CD14-positive monocyte (primary cell): ENCODE results near the gene FGF14. TPM values are rescaled to one million over a fixed set of nuclear protein-coding genes. Genes with fewer than 3 reads are reported as not detected.

ENCODE experiments used
- DNase-seq, 3 donors: peaks; one replicate each; pipeline ENCODE4 v3.0.0-alpha.2; 2011 to 2022
- H2AFZ ChIP-seq: 2 replicates; pipeline ENCODE4 v1.6.0; 2012; ENCODE audit warnings: mild to moderate bottlenecking, low read depth, low read length, inconsistent platforms; ENCODE audit not compliant: insufficient read depth, poor library complexity, severe bottlenecking
- H3K27ac ChIP-seq, 2 donors: 1 replicate in 1 of 2; 2 replicates in 1 of 2; pipeline ENCODE4 v1.5.1; 2012 to 2013; ENCODE audit warnings: low read length in 2 of 2, control low read depth in 1 of 2, inconsistent platforms in 1 of 2, low read depth in 1 of 2, mild to moderate bottlenecking in 1 of 2
- H3K27me3 ChIP-seq, 2 donors: one replicate each; pipeline versions ENCODE4 v1.6.0 to v1.6.1; 2011 to 2013; ENCODE audit warnings: low read length in 2 of 2; ENCODE audit not compliant: control insufficient read depth in 2 of 2, insufficient read depth in 2 of 2
- H3K36me3 ChIP-seq, 2 donors: replicated peaks in 1 of 2; 1 replicate in 1 of 2; 2 replicates in 1 of 2; pipeline versions ENCODE4 v1.5.1 to v1.6.1; 2012 to 2013; ENCODE audit warnings: low read length in 2 of 2, control low read depth in 1 of 2, inconsistent platforms in 1 of 2, mild to moderate bottlenecking in 1 of 2; ENCODE audit not compliant: insufficient read depth in 2 of 2, control insufficient read depth in 1 of 2
- H3K4me1 ChIP-seq, 2 donors: 1 replicate in 1 of 2; 2 replicates in 1 of 2; pipeline versions ENCODE4 v1.5.1 to v1.6.1; 2012 to 2013; ENCODE audit warnings: low read length in 2 of 2, control low read depth in 1 of 2, inconsistent platforms in 1 of 2, mild to moderate bottlenecking in 1 of 2, moderate library complexity in 1 of 2; ENCODE audit not compliant: insufficient read depth in 2 of 2, control insufficient read depth in 1 of 2
- H3K4me2 ChIP-seq: replicated peaks from 2 replicates; pipeline ENCODE3; 2012; ENCODE audit warnings: low read length, moderate library complexity, mild to moderate bottlenecking; ENCODE audit not compliant: poor library complexity, severe bottlenecking; ENCODE audit errors: extremely low read depth
- H3K4me3 ChIP-seq, 3 experiments: fragments of 200-600 bp in 1 of 3; sonication (generic) in 1 of 3; replicated peaks in 1 of 3; 1 replicate in 2 of 3; 2 replicates in 1 of 3; pipeline ENCODE4 v1.5.1; 2011 to 2013; ENCODE audit warnings: low read length in 3 of 3, mild to moderate bottlenecking in 3 of 3, control low read depth in 2 of 3, low read depth in 2 of 3, inconsistent platforms in 1 of 3, moderate library complexity in 1 of 3
- H3K79me2 ChIP-seq: 2 replicates; pipeline ENCODE4 v1.6.0; 2012; ENCODE audit warnings: mild to moderate bottlenecking, control low read depth, inconsistent platforms, low read length, moderate library complexity; ENCODE audit not compliant: insufficient read depth
- H3K9ac ChIP-seq: 2 replicates; pipeline ENCODE4 v1.6.0; 2017; ENCODE audit warnings: low read length, mild to moderate bottlenecking; ENCODE audit not compliant: insufficient read depth, poor library complexity, severe bottlenecking
- H3K9me3 ChIP-seq, 2 donors: replicated peaks in 1 of 2; 1 replicate in 1 of 2; 2 replicates in 1 of 2; pipeline versions ENCODE4 v1.5.1 to v1.6.1; 2012 to 2013; ENCODE audit warnings: low read length in 2 of 2, control low read depth in 1 of 2; ENCODE audit not compliant: control insufficient read depth in 1 of 2, insufficient read depth in 1 of 2
- H4K20me1 ChIP-seq: 2 replicates; pipeline ENCODE4 v1.6.0; 2012; ENCODE audit warnings: mild to moderate bottlenecking, low read length, control low read depth, moderate library complexity; ENCODE audit not compliant: insufficient read depth
- H3K27ac Mint-ChIP-seq, 7 donors: one replicate each; pipeline ENCODE4 v1.8.0; 2020; ENCODE audit warnings: mild to moderate bottlenecking in 7 of 7, mixed read lengths in 7 of 7, moderate library complexity in 6 of 7, inconsistent platforms in 2 of 7
- H3K27me3 Mint-ChIP-seq, 3 donors: one replicate each; pipeline ENCODE4 v1.8.0; 2021 to 2022; ENCODE audit warnings: low read depth in 3 of 3, mild to moderate bottlenecking in 3 of 3, mixed read lengths in 3 of 3, moderate library complexity in 3 of 3, inconsistent platforms in 1 of 3
- H3K36me3 Mint-ChIP-seq, 2 donors: one replicate each; pipeline ENCODE4 v1.8.0; 2020; ENCODE audit warnings: mixed read lengths in 2 of 2, inconsistent platforms in 1 of 2, mild to moderate bottlenecking in 1 of 2
- H3K4me1 Mint-ChIP-seq: one replicate; pipeline ENCODE4 v1.8.0; 2020; ENCODE audit warnings: mild to moderate bottlenecking, mixed read lengths
- H3K4me3 Mint-ChIP-seq, 2 donors: one replicate each; pipeline ENCODE4 v1.8.0; 2020; ENCODE audit warnings: mild to moderate bottlenecking in 2 of 2, mixed read lengths in 2 of 2, moderate library complexity in 1 of 2
- H3K9me3 Mint-ChIP-seq, 7 donors: one replicate each; pipeline ENCODE4 v1.8.0; 2020 to 2022; ENCODE audit warnings: mixed read lengths in 7 of 7, mild to moderate bottlenecking in 6 of 7, moderate library complexity in 6 of 7, inconsistent platforms in 2 of 7
- CTCF ChIP-seq: fragments of 200-600 bp; IDR thresholded peaks from one replicate; pipeline ENCODE4 v1.8.0; 2022; ENCODE audit warnings: antibody characterized with exemption, mild to moderate bottlenecking
- WGBS: methylation state at CpG from one replicate; pipeline ENCODE4 v1.1.5; 2013; ENCODE audit warnings: missing lambda C conversion rate; ENCODE audit not compliant: insufficient coverage; 5-methylcytosine and 5-hydroxymethylcytosine counted together
- intact Hi-C, 2 donors: fragments of 100-400 bp; cut with micrococcal nuclease; formaldehyde crosslinking; loops; one replicate each; pipeline versions ENCODE4 v1.15.0 to v1.15.1; 2023
- polyA plus RNA-seq, 3 donors: library from polyadenylated mRNA; depleted of rRNA in 1 of 3; unstranded in 2 of 3; stranded (reverse) in 1 of 3; fragments of 300-500 nt in 2 of 3; fragments of >200 nt in 1 of 3; fragmentation: Illumina TruSeq in 2 of 3; gene quantifications; 1 replicate in 2 of 3; 2 replicates in 1 of 3; pipeline ENCODE4 v1.2.3, GENCODE V29; 2012 to 2021

FGF14 gene
- polyA plus RNA-seq, 3 donors = not detected

- intact Hi-C loops = no loop called here
- Mint-ChIP-seq H3K9me3 (no peaks in the 10 kb centered on the region), H3K27ac (no peak overlapping the region), H3K4me1 (no peaks in the 10 kb centered on the region), H3K36me3 (no peaks in the 10 kb centered on the region), H3K4me3 (no peak overlapping the region), H3K27me3 (no peaks in the 10 kb centered on the region)
- no peak for TF ChIP-seq CTCF
- H2AFZ ChIP-seq = no peak overlapping the region
- H3K9me3 ChIP-seq = no peaks in the 10 kb centered on the region
- H3K79me2 ChIP-seq = no peaks in the 10 kb centered on the region
- H3K27me3 ChIP-seq = no peaks in the 10 kb centered on the region
- H3K4me1 ChIP-seq = no peaks in the 10 kb centered on the region
- H3K27ac ChIP-seq = no peak overlapping the region
- H3K4me2 ChIP-seq = no peak overlapping the region
- no peak overlapping the region for H3K9ac ChIP-seq
- H3K4me3 ChIP-seq = no peak overlapping the region
- H4K20me1 ChIP-seq = no peaks in the 10 kb centered on the region
- DNase-seq = no peak
- no peaks in the 10 kb centered on the region for H3K36me3 ChIP-seq
These were observed 256.1 kb downstream of the FGF14 start for GRCh38 chr13:102145750-102146149.

- no CpG with 5 or more reads among the region's 1 CpG for WGBS
- TF ChIP-seq CTCF = no peak
- H3K36me3 ChIP-seq = no peaks in the 10 kb centered on the region
- intact Hi-C loops = no loop called here
- Mint-ChIP-seq H3K4me1 (no peaks in the 10 kb centered on the region), H3K4me3 (no peak overlapping the region), H3K27me3 (no peaks in the 10 kb centered on the region), H3K27ac (no peak overlapping the region), H3K9me3 (no peaks in the 10 kb centered on the region), H3K36me3 (no peaks in the 10 kb centered on the region)
- no peaks in the 10 kb centered on the region for H3K27me3 ChIP-seq
- H3K4me3 ChIP-seq = no peak overlapping the region
- no peak for DNase-seq
- H2AFZ ChIP-seq = no peak overlapping the region
- H3K9ac ChIP-seq = no peak overlapping the region
- H3K4me1 ChIP-seq = no peaks in the 10 kb centered on the region
- no peak overlapping the region for H3K27ac ChIP-seq
- H3K79me2 ChIP-seq = no peaks in the 10 kb centered on the region
- no peaks in the 10 kb centered on the region for H4K20me1 ChIP-seq
- no peaks in the 10 kb centered on the region for H3K9me3 ChIP-seq
- H3K4me2 ChIP-seq = no peak overlapping the region
These were observed 259.4 kb downstream of the FGF14 start for GRCh38 chr13:102142473-102142826.
